ENCODE measurements around the gene HCN3. TPM values are rescaled to one million over a fixed set of nuclear protein-coding genes. Genes with fewer than 3 reads are reported as not detected.

The HCN3 gene
- total and polyA plus RNA-seq, 2 donors (not counting 3 experiments of a cell fraction or from before 2014, with no cell fraction given): 3.3 to 4.1 TPM

DNA sequence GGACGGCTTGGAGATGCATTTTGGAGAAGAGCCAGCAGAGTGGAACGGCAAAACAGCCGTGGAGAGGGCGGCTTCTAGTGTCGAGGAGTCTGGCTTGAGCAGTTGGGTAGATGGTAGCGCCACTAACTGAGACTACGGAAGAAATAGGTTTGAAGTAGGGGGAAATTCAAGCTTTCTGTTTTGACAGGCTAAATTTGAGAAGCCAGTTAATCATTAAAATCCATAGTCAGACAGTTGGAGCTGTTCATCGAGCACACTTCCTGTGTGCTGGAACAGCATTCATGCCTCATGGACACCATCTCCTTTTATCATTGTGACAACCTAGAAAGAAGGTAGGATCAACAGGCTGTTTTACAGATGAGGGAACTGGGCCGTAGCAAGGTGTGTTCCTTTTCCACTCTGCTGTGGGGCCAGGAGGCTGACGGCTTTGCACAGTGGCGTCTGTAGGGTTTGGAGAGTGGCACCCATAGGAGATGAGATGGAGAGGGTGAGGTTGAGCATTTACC lies 27.3 kb downstream of the HCN3 start:
- ChIA-PET CTCF (interaction anchor here (1.6 to 3.1 kb wide), 2 partner anchors 28 to 54 kb away, joined by 3 to 9 read pairs; no protein-coding TSS in a partner anchor), POLR2A (no interaction called here)
- BruUV-seq (replicated peaks): no TSS peak
- Histone ChIP-seq H3K27me3 (ENCODE audit: control insufficient read depth in 2 of 2, insufficient read depth in 2 of 2, low read length in 2 of 2) (no peaks in the 10 kb centered on the region), H3K9ac (replicated peaks; ENCODE audit: extremely low read depth, insufficient read depth, low read length) (no peak overlapping the region), H3K36me3 (ENCODE audit: control insufficient read depth in 2 of 2, extremely low read depth in 1 of 2, insufficient read depth in 2 of 2, low read length in 2 of 2) (no peaks in the 10 kb centered on the region), H3K4me2 (ENCODE audit: insufficient read depth, low read length) (no peak overlapping the region), H3K9me1 (replicated peaks; ENCODE audit: control insufficient read depth, extremely low read depth, insufficient read depth, low read length) (no peaks in the 10 kb centered on the region), H3K9me3 (replicated peaks; ENCODE audit: control insufficient read depth, insufficient read depth, low read length) (no peaks in the 10 kb centered on the region), H3K4me1 (ENCODE audit: control insufficient read depth, extremely low read depth, insufficient read depth, low read length) (peaks cover 5% of the 10 kb centered on the region), H4K20me1 (replicated peaks; ENCODE audit: control insufficient read depth, extremely low read depth, insufficient read depth, low read length) (no peaks in the 10 kb centered on the region), H3K4me3 (replicated peaks in 1 of 3; ENCODE audit: insufficient read depth in 1 of 3, low read depth in 1 of 3, low read length in 3 of 3) (no peak overlapping the region), H3K79me2 (ENCODE audit: control insufficient read depth, insufficient read depth, low read length) (peaks cover 8% of the 10 kb centered on the region), H2AFZ (ENCODE audit: low read depth, low read length) (no peak overlapping the region), H3K27ac (ENCODE audit: insufficient read depth, low read depth, low read length) (no peak overlapping the region)
- no peak for TF ChIP-seq MYC (IDR thresholded peaks at IDR 0.05; ENCODE audit: low read depth, low read length)
- TF ChIP-seq EZH2 (IDR thresholded peaks at IDR 0.05; ENCODE audit: borderline replicate concordance, low read depth, low read length, severe bottlenecking): no peak
- TF ChIP-seq POLR2AphosphoS5 (IDR thresholded peaks at IDR 0.05; ENCODE audit: insufficient read depth, low read depth, low read length): no peak
- TF ChIP-seq GATA2 (IDR thresholded peaks at IDR 0.05; ENCODE audit: insufficient read depth, insufficient read length, low read depth, low read length): no peak
- TF ChIP-seq FOS (IDR thresholded peaks at IDR 0.05; ENCODE audit: borderline replicate concordance, insufficient read depth, low read length): no peak
- TF ChIP-seq POLR2A (IDR thresholded peaks at IDR 0.05; ENCODE audit: low read depth, low read length): no peak
- TF ChIP-seq, protein P1, sequence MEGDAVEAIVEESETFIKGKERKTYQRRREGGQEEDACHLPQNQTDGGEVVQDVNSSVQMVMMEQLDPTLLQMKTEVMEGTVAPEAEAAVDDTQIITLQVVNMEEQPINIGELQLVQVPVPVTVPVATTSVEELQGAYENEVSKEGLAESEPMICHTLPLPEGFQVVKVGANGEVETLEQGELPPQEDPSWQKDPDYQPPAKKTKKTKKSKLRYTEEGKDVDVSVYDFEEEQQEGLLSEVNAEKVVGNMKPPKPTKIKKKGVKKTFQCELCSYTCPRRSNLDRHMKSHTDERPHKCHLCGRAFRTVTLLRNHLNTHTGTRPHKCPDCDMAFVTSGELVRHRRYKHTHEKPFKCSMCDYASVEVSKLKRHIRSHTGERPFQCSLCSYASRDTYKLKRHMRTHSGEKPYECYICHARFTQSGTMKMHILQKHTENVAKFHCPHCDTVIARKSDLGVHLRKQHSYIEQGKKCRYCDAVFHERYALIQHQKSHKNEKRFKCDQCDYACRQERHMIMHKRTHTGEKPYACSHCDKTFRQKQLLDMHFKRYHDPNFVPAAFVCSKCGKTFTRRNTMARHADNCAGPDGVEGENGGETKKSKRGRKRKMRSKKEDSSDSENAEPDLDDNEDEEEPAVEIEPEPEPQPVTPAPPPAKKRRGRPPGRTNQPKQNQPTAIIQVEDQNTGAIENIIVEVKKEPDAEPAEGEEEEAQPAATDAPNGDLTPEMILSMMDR (IDR thresholded peaks at IDR 0.05; ENCODE audit: extremely low read depth in 1 of 2, insufficient read depth in 1 of 2, low read depth in 1 of 2, low read length in 2 of 2): no peak
- no peak for TF ChIP-seq JUN (IDR thresholded peaks at IDR 0.05; ENCODE audit: borderline replicate concordance, insufficient read depth, insufficient read length, low read depth)
- TF ChIP-seq, protein P2, sequence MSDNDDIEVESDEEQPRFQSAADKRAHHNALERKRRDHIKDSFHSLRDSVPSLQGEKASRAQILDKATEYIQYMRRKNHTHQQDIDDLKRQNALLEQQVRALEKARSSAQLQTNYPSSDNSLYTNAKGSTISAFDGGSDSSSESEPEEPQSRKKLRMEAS (IDR thresholded peaks at IDR 0.05; ENCODE audit: insufficient read depth, insufficient read length): no peak
- dilution Hi-C loops (cut with MboI; ENCODE audit: extremely low pct_ligation_motif_present, low sequenced_read_pairs): no loop called here
- DNase-seq (ENCODE audit: low read depth, low spot score) (no peak), FAIRE-seq (no peak)
- intact Hi-C loops (cut with micrococcal nuclease): loop anchor here (5.0 kb wide), 1 partner anchor 112 kb away; no protein-coding TSS in a partner anchor
